Peyer's patch (tissue), 4 donors: ENCODE measurements around the gene IFNG. TPM values are rescaled to one million over a fixed set of nuclear protein-coding genes. Genes with fewer than 3 reads are reported as not detected.

Experiments
- DNase-seq, 3 donors: peaks; one replicate each; pipeline ENCODE4 v3.0.0-alpha.2; 2017 to 2019
- H3K27ac ChIP-seq, 4 donors: fragments of 200-600 bp; sonication (generic); one replicate each; pipeline ENCODE4 v1.5.1; 2016 to 2019
- H3K27me3 ChIP-seq, 2 donors: fragments of 200-600 bp; sonication (generic); one replicate each; pipeline ENCODE4 v1.5.1; 2019
- H3K36me3 ChIP-seq, 3 donors: fragments of 200-600 bp; sonication (generic); one replicate each; pipeline ENCODE4 v1.5.1; 2016 to 2019
- H3K4me1 ChIP-seq, 4 donors: fragments of 200-600 bp; sonication (generic); one replicate each; pipeline ENCODE4 v1.5.1; 2016 to 2019
- H3K4me3 ChIP-seq, 4 donors: fragments of 200-600 bp; sonication (generic); 1 replicate in 3 of 4; 2 replicates in 1 of 4; pipeline ENCODE4 v1.5.1; 2016 to 2019; ENCODE audit warnings: mild to moderate bottlenecking in 1 of 4
- H3K9me3 ChIP-seq, 4 donors: fragments of 200-600 bp; sonication (generic); one replicate each; pipeline ENCODE4 v1.5.1; 2016 to 2019; ENCODE audit warnings: mild to moderate bottlenecking in 1 of 4
- POLR2A ChIP-seq, 2 donors: fragments of 450-650 bp; IDR thresholded peaks; one replicate each; pipeline ENCODE4 v1.5.1; 2017; ENCODE audit warnings: antibody characterized with exemption in 2 of 2, mild to moderate bottlenecking in 2 of 2, moderate library complexity in 2 of 2
- total RNA-seq, 4 donors: library from RNA; depleted of rRNA; stranded (reverse); fragments of >200 nt; gene quantifications; one replicate each; pipeline ENCODE4 v1.1.0, GENCODE V29; 2016
- TF ChIP-seq, protein P1 (sequence below), 6 experiments: fragments of 450-650 bp in 4 of 6; fragments of 200-600 bp in 2 of 6; sonication (generic) in 1 of 6; IDR thresholded peaks; one replicate each; pipeline ENCODE4 v1.5.1; 2017 to 2019; ENCODE audit warnings: antibody characterized with exemption in 6 of 6, mild to moderate bottlenecking in 3 of 6, moderate library complexity in 1 of 6

IFNG gene
- total RNA-seq, 4 donors from 2014 or later = not detected

DNA sequence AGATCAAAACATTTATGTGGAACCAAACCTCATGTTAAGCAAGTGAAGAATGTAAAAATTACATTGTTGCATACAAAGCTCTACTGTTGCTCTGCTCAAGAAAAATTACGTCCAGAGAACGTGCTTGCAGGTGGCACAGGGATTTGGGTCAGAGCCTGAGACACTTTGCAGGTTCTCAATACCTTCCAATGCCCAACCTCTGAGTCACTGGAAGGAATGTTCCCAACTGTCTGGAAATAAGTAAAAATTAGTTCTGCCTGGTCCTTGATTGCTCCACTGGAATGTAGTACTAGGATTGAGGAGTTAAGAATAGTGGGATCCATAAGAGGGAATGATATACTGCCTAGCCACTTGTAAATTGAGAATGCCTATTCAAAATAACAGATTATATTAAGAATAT is 2.8 kb upstream of the IFNG start:
- no peak for DNase-seq
- H3K9me3 ChIP-seq = no peaks in the 10 kb centered on the region
- no peak for TF ChIP-seq POLR2A (IDR thresholded peaks at IDR 0.05)
- TF ChIP-seq, protein P1, sequence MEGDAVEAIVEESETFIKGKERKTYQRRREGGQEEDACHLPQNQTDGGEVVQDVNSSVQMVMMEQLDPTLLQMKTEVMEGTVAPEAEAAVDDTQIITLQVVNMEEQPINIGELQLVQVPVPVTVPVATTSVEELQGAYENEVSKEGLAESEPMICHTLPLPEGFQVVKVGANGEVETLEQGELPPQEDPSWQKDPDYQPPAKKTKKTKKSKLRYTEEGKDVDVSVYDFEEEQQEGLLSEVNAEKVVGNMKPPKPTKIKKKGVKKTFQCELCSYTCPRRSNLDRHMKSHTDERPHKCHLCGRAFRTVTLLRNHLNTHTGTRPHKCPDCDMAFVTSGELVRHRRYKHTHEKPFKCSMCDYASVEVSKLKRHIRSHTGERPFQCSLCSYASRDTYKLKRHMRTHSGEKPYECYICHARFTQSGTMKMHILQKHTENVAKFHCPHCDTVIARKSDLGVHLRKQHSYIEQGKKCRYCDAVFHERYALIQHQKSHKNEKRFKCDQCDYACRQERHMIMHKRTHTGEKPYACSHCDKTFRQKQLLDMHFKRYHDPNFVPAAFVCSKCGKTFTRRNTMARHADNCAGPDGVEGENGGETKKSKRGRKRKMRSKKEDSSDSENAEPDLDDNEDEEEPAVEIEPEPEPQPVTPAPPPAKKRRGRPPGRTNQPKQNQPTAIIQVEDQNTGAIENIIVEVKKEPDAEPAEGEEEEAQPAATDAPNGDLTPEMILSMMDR (IDR thresholded peaks at IDR 0.05) = no peak
- H3K4me3 ChIP-seq = no peak overlapping the region
- H3K27me3 ChIP-seq = no peaks in the 10 kb centered on the region
- H3K4me1 ChIP-seq = no peaks in the 10 kb centered on the region
- no peak overlapping the region for H3K27ac ChIP-seq
- no peaks in the 10 kb centered on the region for H3K36me3 ChIP-seq

DNA sequence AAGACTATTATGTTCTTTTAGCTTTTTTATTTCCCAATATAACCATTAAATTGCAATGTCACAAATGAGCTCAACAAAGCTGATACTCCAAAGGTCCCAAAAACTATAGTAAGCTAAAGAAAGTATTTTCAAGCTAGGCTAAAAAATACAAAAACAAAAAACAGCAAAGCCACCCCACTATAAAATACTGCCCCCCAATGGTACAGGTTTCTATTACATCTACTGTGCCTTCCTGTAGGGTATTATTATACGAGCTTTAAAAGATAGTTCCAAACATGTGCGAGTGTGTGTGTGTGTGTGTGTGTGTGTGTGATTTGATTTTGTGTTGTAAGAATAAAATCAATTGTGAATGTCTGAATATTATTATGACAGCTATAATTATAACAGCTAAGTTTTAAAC is 1.1 kb downstream of the IFNG start:
- no peaks in the 10 kb centered on the region for H3K27me3 ChIP-seq
- no peaks in the 10 kb centered on the region for H3K9me3 ChIP-seq
- no peak overlapping the region for H3K27ac ChIP-seq
- no peaks in the 10 kb centered on the region for H3K4me1 ChIP-seq
- H3K4me3 ChIP-seq = no peak overlapping the region
- DNase-seq = no peak
- H3K36me3 ChIP-seq = no peaks in the 10 kb centered on the region
- no peak for TF ChIP-seq POLR2A (IDR thresholded peaks at IDR 0.05)
- TF ChIP-seq, protein P1 (IDR thresholded peaks at IDR 0.05) = peak in 5 of 6 experiments; percentile 22 to 49 (median 34)

GRCh38 chr12:68157380-68157779 is 2.2 kb downstream of the IFNG start:
- H3K27ac ChIP-seq = no peak overlapping the region
- H3K36me3 ChIP-seq = no peaks in the 10 kb centered on the region
- H3K9me3 ChIP-seq = no peaks in the 10 kb centered on the region
- no peaks in the 10 kb centered on the region for H3K27me3 ChIP-seq
- H3K4me3 ChIP-seq = no peak overlapping the region
- no peaks in the 10 kb centered on the region for H3K4me1 ChIP-seq
- no peak for DNase-seq
- no peak for TF ChIP-seq POLR2A (IDR thresholded peaks at IDR 0.05)
- TF ChIP-seq, protein P1 (IDR thresholded peaks at IDR 0.05) = no peak

DNA sequence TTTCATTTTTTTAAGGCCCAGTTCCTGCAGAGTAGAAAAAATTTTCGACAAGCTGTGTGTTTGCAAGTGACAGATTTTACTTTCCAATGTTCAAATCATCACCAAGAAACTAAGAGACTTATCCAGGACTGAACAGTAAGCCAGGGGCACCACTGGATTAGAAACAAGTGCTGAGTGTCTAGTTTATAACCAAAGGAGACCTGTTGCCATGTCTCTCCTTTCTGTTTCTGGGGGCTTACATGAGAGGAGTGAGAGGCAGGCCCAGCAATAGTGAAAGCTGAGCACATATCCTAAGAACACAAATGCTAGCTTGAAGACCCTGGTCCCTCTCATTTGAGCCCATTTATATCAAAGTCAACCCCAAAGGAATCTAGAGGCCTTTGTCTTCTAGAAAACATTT is 2.9 kb downstream of the IFNG start:
- no peaks in the 10 kb centered on the region for H3K36me3 ChIP-seq
- no peak overlapping the region for H3K4me3 ChIP-seq
- no peaks in the 10 kb centered on the region for H3K4me1 ChIP-seq
- H3K27me3 ChIP-seq = no peaks in the 10 kb centered on the region
- no peak for TF ChIP-seq POLR2A (IDR thresholded peaks at IDR 0.05)
- no peak for DNase-seq
- H3K9me3 ChIP-seq = no peaks in the 10 kb centered on the region
- H3K27ac ChIP-seq = no peak overlapping the region

GRCh38 chr12:68154779-68155178 is 4.8 kb downstream of the IFNG start:
- Histone ChIP-seq H3K36me3 (no peaks in the 10 kb centered on the region), H3K9me3 (no peaks in the 10 kb centered on the region), H3K27me3 (no peaks in the 10 kb centered on the region), H3K4me3 (no peak overlapping the region), H3K27ac (no peak overlapping the region), H3K4me1 (no peaks in the 10 kb centered on the region)
- DNase-seq = no peak
- TF ChIP-seq POLR2A (IDR thresholded peaks at IDR 0.05) = no peak
- TF ChIP-seq, protein P1 (IDR thresholded peaks at IDR 0.05) = no peak

- no peak for DNase-seq
- no peaks in the 10 kb centered on the region for H3K27me3 ChIP-seq
- TF ChIP-seq, protein P1 (IDR thresholded peaks at IDR 0.05) = no peak
- no peak for TF ChIP-seq POLR2A (IDR thresholded peaks at IDR 0.05)
- H3K9me3 ChIP-seq = no peaks in the 10 kb centered on the region
- no peak overlapping the region for H3K27ac ChIP-seq
- H3K4me1 ChIP-seq = no peaks in the 10 kb centered on the region
- no peak overlapping the region for H3K4me3 ChIP-seq
- no peaks in the 10 kb centered on the region for H3K36me3 ChIP-seq
Measured at GRCh38 chr12:68148261-68148951, 11.1 kb downstream of the IFNG start.
